ENCODE results near the gene MCRIP1.

The MCRIP1 gene

DNA sequence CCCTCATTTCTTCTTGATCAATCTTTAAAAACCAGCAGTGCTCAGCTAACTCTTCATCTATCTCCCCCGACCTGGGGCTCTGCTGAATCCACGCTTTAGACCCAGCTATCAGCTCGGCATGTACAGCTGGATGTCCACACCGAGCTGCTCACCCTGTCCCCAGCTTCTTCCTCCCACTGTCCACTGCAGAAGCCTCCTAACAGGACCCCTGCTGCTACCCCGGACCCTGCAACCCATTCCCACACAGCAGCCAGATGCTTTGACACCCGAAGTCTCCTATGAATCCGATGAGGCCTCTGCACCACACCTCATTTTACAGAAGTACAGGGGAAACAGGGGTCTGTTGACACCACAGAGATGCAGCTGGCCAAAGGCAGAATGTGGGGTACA lies 15.3 kb downstream of the MCRIP1 start:
- no peak for DNase-seq

DNA sequence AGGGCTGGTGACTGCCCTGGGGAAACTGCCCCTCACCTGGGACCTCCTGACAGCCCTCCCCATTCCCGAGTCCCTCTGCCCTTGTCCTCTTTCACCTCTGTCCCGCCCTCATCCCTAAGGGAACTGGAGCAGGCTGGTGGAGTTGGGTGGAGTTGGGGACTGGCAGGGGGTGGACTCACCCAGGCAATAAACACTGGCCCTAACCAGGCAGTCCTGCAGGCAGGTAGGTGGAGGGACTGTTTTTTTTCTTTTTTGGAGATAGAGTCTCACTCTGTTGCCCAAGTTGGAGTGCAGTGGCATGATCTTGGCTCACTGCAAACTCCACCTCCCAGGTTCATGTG lies 17.5 kb downstream of the MCRIP1 start:
- no peak for DNase-seq

DNA sequence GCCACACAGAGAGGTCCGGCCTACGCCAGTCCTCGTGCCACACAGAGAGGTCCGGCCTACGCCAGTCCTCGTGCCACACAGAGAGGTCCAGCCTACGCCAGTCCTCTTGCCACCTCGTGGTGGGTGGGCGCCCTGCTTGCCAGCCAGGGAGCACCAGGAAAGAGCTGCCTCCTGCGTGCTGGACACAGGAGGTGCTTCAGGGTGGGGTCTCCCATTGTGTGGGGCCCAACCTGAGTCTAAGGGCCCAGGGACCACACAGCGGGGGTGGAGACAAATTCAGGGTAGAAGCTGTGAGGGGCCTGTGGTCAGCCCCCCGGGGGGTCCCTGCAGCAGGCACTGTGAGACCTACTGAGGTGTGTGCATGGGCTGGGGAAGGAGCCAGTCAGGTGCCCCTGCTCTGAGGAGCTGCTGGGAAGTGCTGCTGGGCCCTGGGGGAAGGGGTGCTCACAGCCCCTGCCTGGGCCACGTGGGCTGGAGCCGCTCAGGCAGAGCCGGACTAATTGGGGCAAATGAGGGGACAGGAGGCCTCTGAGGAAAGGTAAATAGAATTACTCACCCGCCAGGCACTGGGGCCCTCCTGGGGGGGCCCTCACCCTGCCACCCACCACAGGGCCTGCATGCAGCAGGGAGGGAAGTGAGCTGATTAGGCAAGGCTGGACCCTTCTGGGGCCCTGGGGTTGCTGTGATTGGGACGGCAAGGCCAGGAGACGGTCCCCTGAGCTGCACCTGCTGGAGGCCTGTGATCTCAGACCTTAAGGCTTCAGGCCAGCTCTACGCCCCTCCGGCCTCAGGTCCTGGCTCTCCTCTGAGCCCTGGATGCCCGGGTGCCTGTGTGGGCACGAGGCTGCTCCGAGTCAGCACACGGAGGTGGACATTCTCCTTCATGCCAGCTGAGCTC lies 18.1 kb downstream of the MCRIP1 start:
- DNase-seq, result no peak

DNA sequence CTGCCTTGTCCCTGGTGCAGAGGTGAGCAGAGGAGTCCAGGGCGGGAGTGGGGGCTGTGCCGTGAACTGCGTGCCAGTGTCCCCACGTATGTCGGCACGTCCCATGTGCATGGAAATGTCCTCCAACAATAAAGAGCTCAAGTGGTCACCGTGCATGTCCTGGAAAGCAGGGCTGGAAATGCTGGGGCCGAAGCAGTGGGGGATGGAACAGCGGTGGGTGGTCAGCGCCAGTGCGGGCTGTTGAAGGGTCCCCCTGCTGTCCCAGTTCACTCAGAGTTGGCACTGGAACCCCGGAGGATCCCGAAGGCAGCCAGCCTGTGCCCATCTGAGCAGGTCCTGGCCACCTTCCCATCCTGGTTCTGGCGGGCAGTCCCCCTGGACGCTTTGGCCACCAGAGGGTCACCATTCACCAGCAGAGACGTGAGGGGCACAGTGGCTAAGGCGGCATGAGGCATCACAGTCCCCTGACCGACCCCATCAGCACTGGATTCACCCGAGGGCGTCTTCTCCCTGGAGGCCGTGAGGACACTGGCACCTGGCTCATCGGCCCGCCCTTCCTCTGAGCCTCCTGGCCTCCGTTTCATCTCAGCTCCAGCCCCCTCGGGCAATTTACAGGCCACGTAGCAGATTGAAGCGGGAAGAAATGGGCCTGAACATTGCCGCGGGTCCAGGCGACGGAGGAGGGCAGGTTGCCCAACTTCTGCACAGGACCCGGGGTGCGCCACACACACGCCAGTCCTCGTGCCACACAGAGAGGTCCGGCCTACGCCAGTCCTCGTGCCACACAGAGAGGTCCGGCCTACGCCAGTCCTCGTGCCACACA lies 19.0 kb downstream of the MCRIP1 start:
- no peak for DNase-seq

DNA sequence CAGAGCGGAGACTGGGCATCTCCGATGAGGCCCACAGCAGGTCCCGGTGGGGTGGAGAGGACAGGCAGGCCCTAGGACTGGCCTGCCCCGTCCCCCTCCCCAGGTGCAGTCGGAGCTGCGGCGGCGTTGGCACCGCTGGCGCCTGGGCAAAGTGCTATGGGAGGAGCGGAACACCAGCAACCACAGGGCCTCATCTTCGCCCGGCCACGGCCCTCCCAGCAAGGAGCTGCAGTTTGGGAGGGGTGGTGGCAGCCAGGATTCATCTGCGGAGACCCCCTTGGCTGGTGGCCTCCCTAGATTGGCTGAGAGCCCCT lies 19.8 kb downstream of the MCRIP1 start:
- DNase-seq, result no peak

DNA sequence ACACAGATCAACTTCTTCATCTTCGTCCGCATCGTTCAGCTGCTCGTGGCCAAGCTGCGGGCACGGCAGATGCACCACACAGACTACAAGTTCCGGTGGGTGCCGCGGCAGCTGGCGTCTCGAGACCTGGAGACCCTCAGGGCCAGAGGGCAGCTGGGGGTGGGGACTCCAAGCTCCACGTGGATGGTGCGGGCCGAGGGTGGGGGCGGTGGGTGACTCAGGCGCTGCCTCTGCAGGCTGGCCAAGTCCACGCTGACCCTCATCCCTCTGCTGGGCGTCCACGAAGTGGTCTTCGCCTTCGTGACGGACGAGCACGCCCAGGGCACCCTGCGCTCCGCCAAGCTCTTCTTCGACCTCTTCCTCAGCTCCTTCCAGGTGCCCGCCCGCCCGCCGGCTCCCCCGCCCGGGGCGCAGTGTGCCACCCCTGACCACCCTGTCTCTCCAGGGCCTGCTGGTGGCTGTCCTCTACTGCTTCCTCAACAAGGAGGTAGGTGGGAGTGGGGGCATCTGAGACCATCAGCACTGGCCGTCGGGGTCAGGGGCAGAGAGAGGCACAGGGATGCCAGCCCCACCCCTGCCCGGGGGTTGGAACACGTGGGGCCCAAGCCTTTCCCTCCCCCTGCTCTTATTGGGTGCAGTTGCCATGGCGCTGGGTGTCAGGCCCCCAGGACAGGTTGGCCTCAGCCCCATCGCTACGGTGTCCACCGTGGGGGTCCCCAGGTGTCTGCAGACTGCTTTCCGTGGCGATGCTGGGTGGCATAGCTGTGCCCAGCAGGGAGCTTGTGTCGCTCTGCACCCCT lies 20.3 kb downstream of the MCRIP1 start:
- DNase-seq, result no peak

DNA sequence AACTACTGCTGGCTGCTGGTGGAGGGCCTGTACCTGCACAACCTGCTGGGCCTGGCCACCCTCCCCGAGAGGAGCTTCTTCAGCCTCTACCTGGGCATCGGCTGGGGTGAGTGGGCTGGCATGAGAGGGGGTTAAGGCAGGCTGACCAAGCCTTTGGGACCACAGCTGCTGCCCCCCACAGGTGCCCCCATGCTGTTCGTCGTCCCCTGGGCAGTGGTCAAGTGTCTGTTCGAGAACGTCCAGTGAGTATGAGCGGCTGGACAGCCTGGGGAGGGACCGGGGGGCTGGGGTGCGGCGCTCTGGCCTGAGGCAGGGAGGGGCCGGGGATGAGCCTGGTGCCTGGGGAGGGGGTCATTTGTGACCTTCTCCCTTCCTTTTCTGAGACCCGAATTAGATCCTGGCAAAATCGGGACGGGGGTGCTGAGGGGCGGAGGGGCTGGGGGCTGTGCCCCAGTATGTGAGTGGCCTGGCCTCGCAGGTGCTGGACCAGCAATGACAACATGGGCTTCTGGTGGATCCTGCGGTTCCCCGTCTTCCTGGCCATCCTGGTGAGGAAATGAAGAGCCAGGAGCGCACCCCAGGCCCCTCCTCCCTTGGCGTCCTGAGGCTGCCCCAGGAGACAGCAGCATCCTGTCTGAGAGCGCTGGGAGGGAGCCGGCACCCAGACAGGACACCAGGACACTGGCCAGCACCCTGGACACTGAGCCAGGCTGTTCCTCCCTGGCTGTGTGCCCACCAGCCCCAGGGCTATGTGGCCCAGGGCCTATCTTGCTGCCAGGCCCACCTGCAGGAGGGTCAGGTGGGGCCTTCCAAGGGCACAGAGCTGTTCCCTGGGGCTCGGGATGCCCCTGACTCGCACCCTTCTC lies 21.2 kb downstream of the MCRIP1 start:
- no peak for DNase-seq

DNA sequence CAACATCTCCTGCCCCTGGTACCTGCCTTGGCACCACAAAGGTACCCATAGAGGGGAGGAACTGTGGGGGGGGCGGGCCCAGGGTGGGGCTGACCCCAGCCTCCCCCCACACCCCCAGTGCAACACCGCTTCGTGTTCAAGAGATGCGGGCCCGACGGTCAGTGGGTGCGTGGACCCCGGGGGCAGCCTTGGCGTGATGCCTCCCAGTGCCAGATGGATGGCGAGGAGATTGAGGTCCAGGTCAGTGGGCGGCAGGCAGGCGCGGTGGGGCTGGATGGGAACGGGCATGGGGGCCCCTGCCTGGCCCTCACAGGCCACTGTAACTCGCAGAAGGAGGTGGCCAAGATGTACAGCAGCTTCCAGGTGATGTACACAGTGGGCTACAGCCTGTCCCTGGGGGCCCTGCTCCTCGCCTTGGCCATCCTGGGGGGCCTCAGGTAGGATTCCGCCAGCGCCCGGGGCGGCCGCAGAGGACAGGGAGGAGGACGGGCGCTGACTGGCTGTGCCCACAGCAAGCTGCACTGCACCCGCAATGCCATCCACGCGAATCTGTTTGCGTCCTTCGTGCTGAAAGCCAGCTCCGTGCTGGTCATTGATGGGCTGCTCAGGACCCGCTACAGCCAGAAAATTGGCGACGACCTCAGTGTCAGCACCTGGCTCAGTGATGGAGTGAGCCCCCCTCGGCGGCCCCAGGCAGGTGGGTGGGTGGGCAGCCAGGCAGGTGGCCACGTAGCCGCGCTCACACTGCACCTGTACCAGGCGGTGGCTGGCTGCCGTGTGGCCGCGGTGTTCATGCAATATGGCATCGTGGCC lies 22.0 kb downstream of the MCRIP1 start:
- no peak for DNase-seq

DNA sequence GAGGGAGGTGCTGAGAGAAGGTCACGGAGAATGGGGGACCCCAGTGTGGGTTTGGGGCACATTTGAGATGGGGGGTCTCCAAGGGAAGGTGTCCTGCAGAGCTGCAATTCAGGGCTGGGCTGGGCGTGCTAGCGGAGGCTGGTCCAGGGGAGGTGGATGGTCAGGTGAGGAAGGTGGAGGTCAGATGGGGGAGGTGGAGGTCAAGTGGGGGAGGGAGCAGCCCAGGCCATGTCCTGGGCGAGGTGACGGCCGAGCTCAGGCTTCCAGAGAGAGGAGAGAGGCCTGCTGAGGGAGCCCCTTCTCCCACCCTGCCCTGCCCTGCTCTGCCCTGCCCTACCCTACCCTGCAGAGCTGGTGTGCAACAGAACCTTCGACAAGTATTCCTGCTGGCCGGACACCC lies 22.6 kb downstream of the MCRIP1 start:
- no peak for DNase-seq

DNA sequence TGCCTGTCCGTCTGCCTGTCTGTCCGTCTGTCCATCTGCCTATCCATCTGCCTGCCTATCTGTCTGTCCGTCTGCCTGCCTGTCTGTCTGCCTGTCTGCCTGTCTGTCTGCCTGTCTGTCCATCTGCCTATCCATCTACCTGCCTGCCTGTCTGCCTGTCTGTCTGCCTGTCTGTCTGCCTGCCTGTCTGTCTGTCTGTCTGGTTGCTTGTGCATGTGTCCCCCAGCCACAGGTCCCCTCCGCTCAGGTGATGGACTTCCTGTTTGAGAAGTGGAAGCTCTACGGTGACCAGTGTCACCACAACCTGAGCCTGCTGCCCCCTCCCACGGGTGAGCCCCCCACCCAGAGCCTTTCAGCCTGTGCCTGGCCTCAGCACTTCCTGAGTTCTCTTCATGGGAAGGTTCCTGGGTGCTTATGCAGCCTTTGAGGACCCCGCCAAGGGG lies 23.5 kb downstream of the MCRIP1 start:
- DNase-seq, result no peak

DNA sequence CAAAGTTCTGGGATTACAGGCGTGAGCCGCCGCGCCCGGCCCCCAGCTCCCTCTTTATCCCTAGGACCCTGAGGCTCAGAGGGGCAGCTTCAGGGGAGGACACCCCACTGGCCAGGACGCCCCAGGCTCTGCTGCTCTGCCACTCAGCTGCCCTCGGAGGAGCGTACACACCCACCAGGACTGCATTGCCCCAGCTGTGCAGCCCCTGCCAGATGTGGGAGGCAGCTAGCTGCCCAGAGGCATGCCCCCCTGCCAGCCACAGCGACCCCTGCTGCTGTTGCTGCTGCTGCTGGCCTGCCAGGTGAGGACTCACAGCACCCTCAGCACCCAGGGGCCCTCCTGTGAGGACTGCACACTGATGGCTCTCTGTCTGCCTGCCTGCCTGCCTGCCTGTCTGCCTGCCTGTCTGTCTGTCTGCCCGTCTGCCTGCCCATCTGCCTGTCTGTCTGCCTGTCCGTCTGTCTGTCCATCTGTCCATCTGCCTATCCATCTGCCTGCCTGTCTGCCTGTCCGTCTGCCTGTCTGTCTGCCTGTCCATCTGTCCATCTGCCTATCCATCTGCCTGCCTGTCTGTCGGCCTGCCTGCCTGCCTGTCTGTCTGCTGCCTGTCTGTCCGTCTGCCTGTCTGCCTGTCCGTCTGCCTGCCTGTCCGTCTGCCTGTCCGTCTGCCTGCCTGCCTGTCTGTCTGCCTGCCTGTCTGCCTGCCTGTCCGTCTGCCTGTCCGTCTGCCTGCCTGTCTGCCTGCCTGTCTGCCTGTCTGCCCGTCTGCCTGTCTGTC lies 24.1 kb downstream of the MCRIP1 start:
- no peak for DNase-seq

DNA sequence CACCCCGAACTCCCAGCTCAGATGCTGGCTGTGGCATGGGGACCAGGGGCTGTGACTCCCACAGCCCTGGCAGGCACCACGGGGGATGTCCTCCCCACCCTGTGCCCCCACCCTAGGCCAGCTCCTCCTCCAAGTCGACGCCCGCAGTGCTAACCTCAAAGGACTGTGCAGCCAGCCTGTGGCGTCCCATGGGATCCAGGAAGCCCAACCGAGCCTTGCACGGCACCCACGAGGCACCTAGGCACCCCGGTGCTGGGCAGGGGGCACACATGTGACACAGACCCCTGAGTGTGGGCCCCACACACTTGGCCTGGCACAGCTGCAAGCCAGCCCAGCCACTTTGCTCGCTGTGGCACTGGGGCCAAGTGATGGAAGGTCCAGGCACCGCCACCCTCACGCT lies 25.3 kb downstream of the MCRIP1 start:
- DNase-seq, result no peak

DNA sequence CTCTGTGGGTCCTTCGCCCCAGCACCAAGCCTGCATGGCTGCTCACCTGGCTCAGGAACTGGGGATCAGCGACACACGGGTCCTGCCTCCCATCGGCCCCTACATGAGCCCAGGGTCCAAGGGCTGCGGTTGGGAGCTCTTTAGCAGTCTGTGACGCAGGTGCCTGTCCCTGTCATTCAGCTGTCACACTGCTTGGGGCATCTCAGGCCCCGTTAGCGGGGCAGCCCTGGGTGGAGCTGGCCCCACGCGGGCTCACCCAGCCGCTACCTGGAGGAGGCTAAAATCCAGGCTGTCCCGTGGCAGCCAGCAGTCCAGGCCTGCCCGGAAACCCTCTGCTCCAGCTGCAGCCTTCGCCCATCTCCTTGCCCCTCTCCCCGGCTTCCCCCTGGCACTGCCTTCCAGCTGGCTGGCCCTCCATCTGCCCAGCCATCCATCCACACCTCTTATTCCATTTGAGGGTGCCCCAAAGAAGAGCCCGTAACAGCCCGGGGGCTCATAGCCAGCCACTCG lies 25.8 kb downstream of the MCRIP1 start:
- DNase-seq, result no peak

DNA sequence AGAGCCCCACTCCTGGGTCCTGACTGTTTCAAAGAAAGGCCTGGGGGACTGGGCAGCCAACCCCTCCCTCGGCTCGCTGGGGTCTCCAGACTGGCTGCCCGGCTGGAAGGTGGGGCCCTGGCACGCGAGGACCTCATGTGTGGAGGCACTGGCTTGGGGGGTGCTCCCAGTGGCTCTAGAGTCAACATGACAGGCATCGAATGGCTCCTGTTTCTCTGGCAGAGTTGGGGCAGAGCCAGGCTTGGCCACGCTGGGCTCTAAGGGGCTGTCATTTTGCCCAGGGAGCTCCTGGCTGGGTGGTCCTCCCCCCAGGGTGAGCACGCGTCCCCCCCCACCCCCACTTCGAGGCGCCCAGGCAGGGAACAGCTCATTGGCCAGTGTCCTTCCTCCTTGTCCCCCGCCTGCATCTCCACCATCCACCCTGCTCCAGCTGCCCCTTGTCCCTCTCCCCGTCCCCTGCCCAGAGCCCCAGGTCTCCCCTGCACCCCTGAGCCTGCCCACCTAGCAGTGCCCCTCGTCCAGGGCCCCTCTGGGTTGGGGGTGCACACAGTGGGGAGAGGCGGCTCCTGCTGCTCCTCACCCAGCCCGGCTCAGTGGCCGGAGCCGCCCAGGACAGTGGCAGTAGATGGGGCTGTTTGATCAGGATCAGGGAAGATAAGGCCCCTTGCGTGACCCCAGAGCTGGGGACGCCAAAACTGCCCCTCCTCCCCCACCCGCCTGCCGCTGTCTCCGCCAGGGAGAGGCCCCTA lies 26.5 kb downstream of the MCRIP1 start:
- no peak for DNase-seq

DNA sequence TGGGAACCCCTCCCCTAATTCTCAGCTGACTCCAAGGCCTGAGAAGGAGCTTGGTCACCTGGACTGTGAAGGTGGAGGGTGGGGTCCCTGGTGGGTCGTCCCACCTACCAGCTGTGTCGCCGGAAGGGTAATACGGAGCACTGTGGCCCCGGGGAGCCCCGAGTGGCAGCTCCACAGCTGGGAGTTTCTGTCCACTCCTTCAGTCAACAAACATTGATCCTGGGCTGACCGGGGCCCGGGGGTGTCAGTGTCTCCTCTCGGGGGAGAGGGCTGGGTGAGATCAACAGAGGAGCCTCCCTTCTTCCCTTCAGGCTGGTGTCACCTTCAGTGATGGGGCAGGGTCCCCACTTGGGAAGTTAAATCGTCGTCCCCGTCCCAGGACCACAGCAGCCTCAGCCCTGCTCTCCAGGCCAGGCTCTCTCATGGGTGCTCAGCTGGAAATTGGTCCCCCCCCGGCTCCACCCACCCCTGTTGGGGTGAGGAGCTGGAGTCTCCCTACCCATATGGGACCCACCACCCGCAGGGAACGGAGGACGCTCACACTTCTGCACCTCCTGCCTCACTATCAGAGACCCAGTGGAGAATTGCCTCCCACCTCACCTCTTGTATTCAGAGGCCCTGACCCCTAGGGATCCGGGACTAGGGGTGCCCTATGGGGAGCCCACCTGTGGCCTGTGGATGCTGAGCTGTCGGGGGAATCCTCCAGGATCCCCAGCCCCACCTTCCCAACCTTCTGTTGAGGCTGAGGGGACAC lies 27.2 kb downstream of the MCRIP1 start:
- DNase-seq, result no peak

DNA sequence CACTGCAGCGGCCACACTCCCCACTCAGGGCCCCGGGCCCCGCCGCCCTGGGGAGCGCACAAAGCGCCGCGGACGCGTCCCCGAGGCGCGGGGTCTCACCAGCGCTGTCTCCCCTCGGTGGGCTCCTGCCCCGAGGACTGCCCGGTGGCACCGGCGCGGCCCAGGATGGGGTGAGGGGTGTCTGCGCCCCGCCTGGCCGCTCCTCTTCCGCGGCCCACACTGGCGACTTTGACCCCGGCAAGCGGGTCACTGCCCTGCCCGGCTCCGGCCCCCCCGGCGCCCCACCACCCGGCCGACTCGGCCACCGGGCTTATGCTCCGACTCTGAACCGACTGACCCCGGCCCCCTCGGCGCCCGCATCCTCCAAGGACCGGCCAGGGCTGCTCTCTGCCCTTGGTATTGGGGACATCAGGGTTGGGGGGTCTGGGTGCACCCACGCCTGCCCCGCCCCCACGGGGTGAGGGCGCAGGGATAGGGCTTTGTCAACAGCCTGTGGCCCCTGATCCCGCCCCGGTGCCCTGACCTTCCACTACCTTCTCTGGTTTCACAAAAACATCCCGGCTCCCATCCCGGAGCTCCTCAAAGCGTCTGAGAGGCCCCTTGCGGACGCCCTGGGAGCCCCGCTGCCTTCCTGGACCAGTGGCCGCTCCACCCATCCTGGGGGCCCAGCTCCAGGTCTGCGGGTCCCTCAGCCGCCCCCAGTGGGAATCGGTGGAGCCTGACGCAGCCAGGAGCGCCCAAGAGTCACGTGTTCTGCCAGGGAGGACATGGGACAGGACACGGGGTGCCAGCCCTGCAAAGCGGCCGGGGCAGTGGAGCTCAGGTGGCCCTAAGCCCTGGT lies 28.3 kb downstream of the MCRIP1 start:
- no peak for DNase-seq

DNA sequence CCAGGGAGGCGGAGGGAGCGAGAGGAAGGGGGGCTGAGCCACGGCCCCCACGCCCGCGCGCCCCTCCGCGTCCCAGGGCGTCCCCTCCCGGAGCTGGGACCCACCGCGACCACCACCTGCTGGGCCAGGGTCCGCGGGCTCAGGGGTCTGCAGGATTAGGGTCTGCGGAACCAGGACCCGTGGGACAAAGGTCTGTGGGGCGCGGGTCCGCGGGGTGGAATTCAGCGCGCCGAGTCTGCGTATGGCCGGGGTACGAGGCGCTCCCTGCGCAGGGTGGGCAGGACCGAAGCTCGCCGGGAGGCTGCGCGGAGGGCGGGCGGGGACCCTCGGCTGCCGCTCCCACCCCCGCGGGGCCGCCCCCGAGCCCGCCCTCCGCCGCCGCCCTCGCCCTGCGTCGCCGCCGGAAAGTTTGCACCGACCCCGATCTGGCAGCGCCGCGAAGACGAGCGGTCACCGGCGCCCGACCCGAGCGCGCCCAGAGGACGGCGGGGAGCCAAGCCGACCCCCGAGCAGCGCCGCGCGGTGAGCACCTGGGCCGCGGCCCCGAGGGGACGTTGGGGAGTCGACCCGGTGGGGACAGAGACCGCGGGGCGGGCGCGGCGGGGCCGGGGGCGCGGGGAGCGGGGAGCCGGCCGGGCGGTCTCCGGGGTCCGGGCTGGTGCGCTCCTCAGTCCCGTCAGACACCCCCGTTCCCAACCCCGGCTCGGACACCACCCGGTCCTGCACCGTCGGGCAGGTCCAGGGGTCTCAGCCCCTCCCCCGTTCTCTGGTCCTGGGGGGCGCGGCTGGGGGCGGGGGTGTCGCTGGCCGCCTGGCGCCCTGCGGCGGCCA lies 29.1 kb downstream of the MCRIP1 start, which contains the start of gene GCGR:
Gene GCGR, plus strand, starts transcription at position 423 of the 831 bp plus-strand sequence. CDS start 4,869 bp downstream, outside the sequence.
- no peak for DNase-seq

Measured in NCI-H187 treated with DMSO at 0.1 percent for 48 hours (cell line).